NCI-H1436 (cell line): Measurements from ENCODE around the gene LYST.

Experiments
- DNase-seq: peaks from one replicate; lab custom pipeline; 2025; lab: John Stamatoyannopoulos, UW

The LYST gene

GRCh38 chr1:235888119-235888643, 21.5 kb upstream of the LYST start:
- DNase-seq: no peak

- DNase-seq: no peak
Measured at GRCh38 chr1:235887676-235888075, 21.0 kb upstream of the LYST start.

- no peak for DNase-seq
Measured at GRCh38 chr1:235885655-235886262, 19.1 kb upstream of the LYST start.

GRCh38 chr1:235883261-235883927, 16.7 kb upstream of the LYST start:
- DNase-seq: no peak

- DNase-seq: no peak
Measured at GRCh38 chr1:235882816-235883215, 16.1 kb upstream of the LYST start.

- DNase-seq: no peak
Measured at GRCh38 chr1:235881930-235882700, 15.4 kb upstream of the LYST start.

GRCh38 chr1:235878082-235878811, 11.5 kb upstream of the LYST start:
- DNase-seq: no peak

GRCh38 chr1:235876402-235876841, 9.7 kb upstream of the LYST start:
- no peak for DNase-seq

- no peak for DNase-seq
Measured at GRCh38 chr1:235875036-235875597, 8.4 kb upstream of the LYST start.

GRCh38 chr1:235874261-235874660, 7.6 kb upstream of the LYST start:
- no peak for DNase-seq

GRCh38 chr1:235873571-235873970, 6.9 kb upstream of the LYST start:
- no peak for DNase-seq

GRCh38 chr1:235873045-235873444, 6.3 kb upstream of the LYST start:
- no peak for DNase-seq

- DNase-seq: no peak
Measured at GRCh38 chr1:235872270-235872669, 5.6 kb upstream of the LYST start.

- no peak for DNase-seq
Measured at GRCh38 chr1:235867903-235868469, 1.3 kb upstream of the LYST start.

GRCh38 chr1:235866913-235867845, 473 bp upstream of the LYST start:
- peak; percentile 97 for DNase-seq

- DNase-seq: no peak
Measured at GRCh38 chr1:235865565-235866204, 1.0 kb downstream of the LYST start.

GRCh38 chr1:235864931-235865525, 1.7 kb downstream of the LYST start:
- no peak for DNase-seq

- no peak for DNase-seq
Measured at GRCh38 chr1:235864469-235864868, 2.2 kb downstream of the LYST start.

- DNase-seq: no peak
Measured at GRCh38 chr1:235863699-235864093, 3.0 kb downstream of the LYST start.
